ENCODE data around the gene BHLHE23. TPM values are rescaled to one million over a fixed set of nuclear protein-coding genes. Genes with fewer than 3 reads are reported as not detected.

The BHLHE23 gene
- total RNA-seq, 1 donor from 2014 or later, result not detected

GRCh38 chr20:62969179-62969760 is 37.5 kb downstream of the BHLHE23 start:
- no peak overlapping the region for H3K27ac ChIP-seq (ENCODE audit: low read depth, low read length)
- H3K36me3 ChIP-seq (ENCODE audit: control insufficient read depth in 3 of 3, insufficient read depth in 3 of 3, low read length in 3 of 3), result no peaks in the 10 kb centered on the region
- no peaks in the 10 kb centered on the region for H3K9me3 ChIP-seq (ENCODE audit: control insufficient read depth in 3 of 3, low read length in 3 of 3)
- no peak overlapping the region for H3K4me3 ChIP-seq (ENCODE audit: low read length in 3 of 3)
- peaks cover 43 to 59% (median 51%) of the 10 kb centered on the region in 3 donors for H3K27me3 ChIP-seq (ENCODE audit: control insufficient read depth in 3 of 3, insufficient read depth in 3 of 3, low read length in 3 of 3)
- peaks cover 3 to 10% (median 5%) of the 10 kb centered on the region in 3 donors for H3K4me1 ChIP-seq (ENCODE audit: control insufficient read depth in 3 of 3, insufficient read depth in 3 of 3, low read length in 3 of 3)
- no peak overlapping the region for H3K9ac ChIP-seq (ENCODE audit: low read depth in 1 of 3, low read length in 3 of 3)

DNA sequence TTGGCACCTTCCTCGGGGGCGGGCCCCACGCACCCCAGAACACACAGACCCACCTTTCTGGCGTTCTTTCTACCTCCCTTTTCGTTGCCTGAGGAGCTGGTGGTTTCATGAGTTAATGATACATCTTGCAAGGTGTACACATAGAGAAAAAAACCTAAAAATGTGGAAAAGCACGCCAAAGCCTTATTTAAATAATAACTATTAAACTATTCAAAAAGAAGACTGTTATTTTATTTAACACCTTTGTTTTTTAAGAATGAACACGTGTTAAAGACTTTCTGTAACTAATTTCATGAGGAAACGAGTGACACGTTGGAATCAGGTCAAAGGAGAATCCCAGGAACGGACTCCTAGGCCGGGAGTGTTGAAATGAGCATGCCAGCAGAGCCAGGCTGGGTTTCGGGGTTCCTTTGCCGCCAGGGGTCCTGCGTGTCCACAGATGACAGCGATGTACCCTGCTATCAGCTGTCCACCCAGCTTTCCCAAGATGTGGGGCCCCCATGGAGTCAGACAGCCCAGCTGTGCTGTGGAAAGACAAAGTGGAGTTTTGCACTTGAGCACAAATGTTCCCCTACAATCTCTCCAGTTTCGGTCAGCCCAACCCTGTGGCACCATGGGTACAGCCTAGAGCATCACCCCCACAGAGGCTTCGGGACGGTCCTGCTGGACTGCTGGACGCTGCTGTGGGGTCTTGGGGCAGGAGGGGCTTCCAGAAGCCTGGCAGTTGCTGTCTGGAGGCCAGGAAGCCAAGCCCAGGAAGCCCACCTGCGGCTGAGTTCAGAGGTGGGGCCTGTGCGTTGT is 38.2 kb downstream of the BHLHE23 start:
- no peak overlapping the region for H3K9ac ChIP-seq (ENCODE audit: low read depth in 1 of 3, low read length in 3 of 3)
- H3K4me3 ChIP-seq (ENCODE audit: low read length in 3 of 3), result no peak overlapping the region
- no peak overlapping the region for H3K27ac ChIP-seq (ENCODE audit: low read depth, low read length)
- peaks cover 3 to 10% (median 5%) of the 10 kb centered on the region in 3 donors for H3K4me1 ChIP-seq (ENCODE audit: control insufficient read depth in 3 of 3, insufficient read depth in 3 of 3, low read length in 3 of 3)
- no peaks in the 10 kb centered on the region for H3K36me3 ChIP-seq (ENCODE audit: control insufficient read depth in 3 of 3, insufficient read depth in 3 of 3, low read length in 3 of 3)
- peaks cover 39 to 53% (median 45%) of the 10 kb centered on the region in 3 donors for H3K27me3 ChIP-seq (ENCODE audit: control insufficient read depth in 3 of 3, insufficient read depth in 3 of 3, low read length in 3 of 3)
- no peaks in the 10 kb centered on the region for H3K9me3 ChIP-seq (ENCODE audit: control insufficient read depth in 3 of 3, low read length in 3 of 3)

DNA sequence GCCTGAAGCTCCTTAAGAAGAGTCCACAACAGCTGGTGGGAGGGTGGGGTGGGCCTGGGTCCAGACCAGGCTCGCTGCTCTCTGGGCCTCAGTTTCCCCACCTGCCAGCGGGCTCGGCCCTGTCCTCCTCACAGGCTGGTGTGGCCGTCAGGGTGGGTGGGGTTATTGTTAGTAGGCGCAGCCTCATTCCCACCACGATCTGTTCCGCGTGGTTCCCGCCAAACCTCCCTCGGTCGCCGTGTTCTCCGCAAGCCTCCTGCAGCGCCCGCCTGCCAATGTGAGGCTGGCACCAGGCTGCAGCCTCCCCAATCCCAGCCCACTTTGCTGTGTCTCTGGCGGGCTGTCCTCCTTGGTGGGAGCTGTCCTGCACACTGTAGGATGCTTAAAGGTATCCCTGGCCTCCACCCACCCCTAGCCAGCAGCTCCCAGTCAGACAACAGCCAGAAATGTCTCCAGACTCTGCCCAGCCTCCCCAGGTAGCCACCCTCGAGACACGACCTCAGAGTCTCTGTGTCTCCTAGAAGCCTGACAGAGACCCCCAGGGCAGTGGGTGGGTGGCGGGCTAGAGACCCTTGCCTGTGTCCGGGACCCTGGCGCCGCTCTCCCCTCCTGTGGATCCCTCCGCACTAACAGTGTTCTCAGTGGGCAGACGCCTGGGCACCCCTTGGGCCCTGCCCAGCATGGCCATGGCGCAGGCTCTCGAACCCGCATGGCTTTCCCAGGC is 39.0 kb downstream of the BHLHE23 start:
- H3K27me3 ChIP-seq (ENCODE audit: control insufficient read depth in 3 of 3, insufficient read depth in 3 of 3, low read length in 3 of 3), result peaks cover 34 to 45% (median 37%) of the 10 kb centered on the region in 3 donors
- H3K9me3 ChIP-seq (ENCODE audit: control insufficient read depth in 3 of 3, low read length in 3 of 3), result no peaks in the 10 kb centered on the region
- H3K4me1 ChIP-seq (ENCODE audit: control insufficient read depth in 3 of 3, insufficient read depth in 3 of 3, low read length in 3 of 3), result peaks cover 3 to 7% (median 4%) of the 10 kb centered on the region in 3 donors
- no peak overlapping the region for H3K9ac ChIP-seq (ENCODE audit: low read depth in 1 of 3, low read length in 3 of 3)
- no peak overlapping the region for H3K4me3 ChIP-seq (ENCODE audit: low read length in 3 of 3)
- no peaks in the 10 kb centered on the region for H3K36me3 ChIP-seq (ENCODE audit: control insufficient read depth in 3 of 3, insufficient read depth in 3 of 3, low read length in 3 of 3)
- H3K27ac ChIP-seq (ENCODE audit: low read depth, low read length), result no peak overlapping the region

DNA sequence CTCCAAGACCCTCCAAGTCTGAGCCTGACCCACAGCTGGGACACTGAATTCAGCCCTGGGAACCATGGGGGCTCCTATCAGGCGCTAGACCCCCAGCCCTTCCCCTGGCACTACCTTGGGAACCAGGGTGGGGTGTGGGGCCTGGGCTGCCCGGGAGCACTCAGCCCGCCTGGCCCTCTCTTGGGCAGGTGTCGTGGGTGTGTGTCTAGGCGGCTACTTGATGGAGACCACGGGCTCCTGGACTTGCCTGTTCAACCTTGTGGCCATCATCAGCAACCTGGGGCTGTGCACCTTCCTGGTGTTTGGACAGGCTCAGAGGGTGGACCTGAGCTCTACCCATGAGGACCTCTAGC is 39.6 kb downstream of the BHLHE23 start:
- Histone ChIP-seq H3K27me3 (ENCODE audit: control insufficient read depth in 3 of 3, insufficient read depth in 3 of 3, low read length in 3 of 3) (peaks cover 28 to 39% (median 30%) of the 10 kb centered on the region in 3 donors), H3K4me1 (ENCODE audit: control insufficient read depth in 3 of 3, insufficient read depth in 3 of 3, low read length in 3 of 3) (peaks cover 0 to under 1% (median 0%) of the 10 kb centered on the region in 3 donors), H3K36me3 (ENCODE audit: control insufficient read depth in 3 of 3, insufficient read depth in 3 of 3, low read length in 3 of 3) (no peaks in the 10 kb centered on the region), H3K27ac (ENCODE audit: low read depth, low read length) (no peak overlapping the region), H3K9me3 (ENCODE audit: control insufficient read depth in 3 of 3, low read length in 3 of 3) (no peaks in the 10 kb centered on the region), H3K9ac (ENCODE audit: low read depth in 1 of 3, low read length in 3 of 3) (no peak overlapping the region), H3K4me3 (ENCODE audit: low read length in 3 of 3) (no peak overlapping the region)

GRCh38 chr20:62966212-62967148 is 40.3 kb downstream of the BHLHE23 start:
- no peaks in the 10 kb centered on the region for H3K9me3 ChIP-seq (ENCODE audit: control insufficient read depth in 3 of 3, low read length in 3 of 3)
- no peak overlapping the region for H3K4me3 ChIP-seq (ENCODE audit: low read length in 3 of 3)
- no peaks in the 10 kb centered on the region for H3K4me1 ChIP-seq (ENCODE audit: control insufficient read depth in 3 of 3, insufficient read depth in 3 of 3, low read length in 3 of 3)
- H3K27me3 ChIP-seq (ENCODE audit: control insufficient read depth in 3 of 3, insufficient read depth in 3 of 3, low read length in 3 of 3), result peaks cover 21 to 32% (median 29%) of the 10 kb centered on the region in 3 donors
- no peak overlapping the region for H3K9ac ChIP-seq (ENCODE audit: low read depth in 1 of 3, low read length in 3 of 3)
- H3K36me3 ChIP-seq (ENCODE audit: control insufficient read depth in 3 of 3, insufficient read depth in 3 of 3, low read length in 3 of 3), result no peaks in the 10 kb centered on the region
- H3K27ac ChIP-seq (ENCODE audit: low read depth, low read length), result no peak overlapping the region

GRCh38 chr20:62965363-62965771 is 41.4 kb downstream of the BHLHE23 start:
- no peak overlapping the region for H3K4me3 ChIP-seq (ENCODE audit: low read length in 3 of 3)
- H3K27ac ChIP-seq (ENCODE audit: low read depth, low read length), result no peak overlapping the region
- H3K9me3 ChIP-seq (ENCODE audit: control insufficient read depth in 3 of 3, low read length in 3 of 3), result no peaks in the 10 kb centered on the region
- no peaks in the 10 kb centered on the region for H3K36me3 ChIP-seq (ENCODE audit: control insufficient read depth in 3 of 3, insufficient read depth in 3 of 3, low read length in 3 of 3)
- H3K4me1 ChIP-seq (ENCODE audit: control insufficient read depth in 3 of 3, insufficient read depth in 3 of 3, low read length in 3 of 3), result no peaks in the 10 kb centered on the region
- peaks cover 10 to 22% (median 18%) of the 10 kb centered on the region in 3 donors for H3K27me3 ChIP-seq (ENCODE audit: control insufficient read depth in 3 of 3, insufficient read depth in 3 of 3, low read length in 3 of 3)
- no peak overlapping the region for H3K9ac ChIP-seq (ENCODE audit: low read depth in 1 of 3, low read length in 3 of 3)

GRCh38 chr20:62964700-62965099 is 42.1 kb downstream of the BHLHE23 start:
- no peaks in the 10 kb centered on the region for H3K36me3 ChIP-seq (ENCODE audit: control insufficient read depth in 3 of 3, insufficient read depth in 3 of 3, low read length in 3 of 3)
- no peaks in the 10 kb centered on the region for H3K4me1 ChIP-seq (ENCODE audit: control insufficient read depth in 3 of 3, insufficient read depth in 3 of 3, low read length in 3 of 3)
- H3K27me3 ChIP-seq (ENCODE audit: control insufficient read depth in 3 of 3, insufficient read depth in 3 of 3, low read length in 3 of 3), result peaks cover 9 to 17% (median 12%) of the 10 kb centered on the region in 3 donors
- no peaks in the 10 kb centered on the region for H3K9me3 ChIP-seq (ENCODE audit: control insufficient read depth in 3 of 3, low read length in 3 of 3)
- no peak overlapping the region for H3K9ac ChIP-seq (ENCODE audit: low read depth in 1 of 3, low read length in 3 of 3)
- no peak overlapping the region for H3K4me3 ChIP-seq (ENCODE audit: low read length in 3 of 3)
- H3K27ac ChIP-seq (ENCODE audit: low read depth, low read length), result no peak overlapping the region

- Histone ChIP-seq H3K27me3 (ENCODE audit: control insufficient read depth in 3 of 3, insufficient read depth in 3 of 3, low read length in 3 of 3) (peaks cover 3 to 11% (median 8%) of the 10 kb centered on the region in 3 donors), H3K4me1 (ENCODE audit: control insufficient read depth in 3 of 3, insufficient read depth in 3 of 3, low read length in 3 of 3) (no peaks in the 10 kb centered on the region), H3K9ac (ENCODE audit: low read depth in 1 of 3, low read length in 3 of 3) (no peak overlapping the region), H3K27ac (ENCODE audit: low read depth, low read length) (no peak overlapping the region), H3K36me3 (ENCODE audit: control insufficient read depth in 3 of 3, insufficient read depth in 3 of 3, low read length in 3 of 3) (no peaks in the 10 kb centered on the region), H3K4me3 (ENCODE audit: low read length in 3 of 3) (no peak overlapping the region), H3K9me3 (ENCODE audit: control insufficient read depth in 3 of 3, low read length in 3 of 3) (no peaks in the 10 kb centered on the region)
Observed at GRCh38 chr20:62963614-62964397, 43.0 kb downstream of the BHLHE23 start.
